GM10248 (cell line): Measurements from ENCODE around the gene NUP42.

Experiments
- CTCF ChIA-PET: fragments of 300-600 bp; sonication (Branson Sonifier 250); formaldehyde crosslinking; extraction: SDS; loops from one replicate; lab custom pipeline; 2021; ENCODE audit warnings: antibody characterized with exemption; lab: Yijun Ruan, JAX
- POLR2A ChIA-PET: fragments of 350-650 bp; sonication (Branson Sonifier 250); formaldehyde crosslinking; extraction: SDS; loops from one replicate; lab custom pipeline; 2020; ENCODE audit warnings: antibody characterized with exemption; lab: Yijun Ruan, JAX
- DNase-seq: peaks from one replicate; pipeline ENCODE4 v3.0.0; 2012; ENCODE audit errors: extremely low spot score
- CTCF ChIP-seq: IDR thresholded peaks from 2 replicates; pipeline ENCODE4 v1.5.1; 2012; ENCODE audit warnings: mild to moderate bottlenecking, low read depth; ENCODE audit errors: extremely low read depth, missing control alignments, control extremely low read depth

Gene NUP42

GRCh38 chr7:23247046-23247602 lies 65.3 kb downstream of the NUP42 start:
- TF ChIP-seq CTCF = no peak
- ChIA-PET POLR2A (no interaction called here), CTCF (interaction anchor here (1.1 to 2.0 kb wide), 2 partner anchors 15 to 25 kb away, joined by 3 to 9 read pairs; no protein-coding TSS in a partner anchor)
- DNase-seq = no peak

- TF ChIP-seq CTCF = no peak
- peak; percentile 55 for DNase-seq
- CTCF ChIA-PET = interaction anchor here (1.1 to 2.0 kb wide), 2 partner anchors 14 to 25 kb away, joined by 3 to 9 read pairs; no protein-coding TSS in a partner anchor
- POLR2A ChIA-PET = no interaction called here
These were observed 65.9 kb downstream of the NUP42 start for GRCh38 chr7:23247603-23248335.

GRCh38 chr7:23249486-23249885 lies 67.6 kb downstream of the NUP42 start:
- TF ChIP-seq CTCF = no peak
- ChIA-PET POLR2A (no interaction called here), CTCF (interaction anchor here (1.0 to 1.4 kb wide), 2 partner anchors 13 to 27 kb away, joined by 3 read pairs; no protein-coding TSS in a partner anchor)
- DNase-seq = no peak
